SJCRH30 (cell line): ENCODE measurements around the gene ABTB2. TPM values are rescaled to one million over a fixed set of nuclear protein-coding genes. Genes with fewer than 3 reads are reported as not detected.
"Not testable (repeated sequence)": the region's sequence is repeated elsewhere in the genome, so short reads cannot be mapped to it uniquely, and the experiment has no call there.

Experiments used
- DNase-seq, 2 experiments: peaks; one replicate each; pipeline ENCODE4 v3.0.0-alpha.2; 2015 to 2020
- H3K27ac ChIP-seq: fragments of 250-450 bp; sonication (Bioruptor Pico); 2 replicates; pipeline ENCODE4 v1.5.1; 2020; ENCODE audit warnings: mild to moderate bottlenecking, moderate library complexity
- H3K27me3 ChIP-seq: fragments of 250-450 bp; sonication (Bioruptor Pico); 2 replicates; pipeline ENCODE4 v1.5.1; 2020; ENCODE audit warnings: mild to moderate bottlenecking, moderate library complexity
- H3K36me3 ChIP-seq: fragments of 250-450 bp; sonication (Bioruptor Pico); 2 replicates; pipeline ENCODE4 v1.5.1; 2020; ENCODE audit warnings: mild to moderate bottlenecking, moderate library complexity
- H3K4me1 ChIP-seq: fragments of 250-450 bp; sonication (Bioruptor Pico); 2 replicates; pipeline ENCODE4 v1.5.1; 2020; ENCODE audit warnings: mild to moderate bottlenecking, moderate library complexity
- H3K4me3 ChIP-seq: fragments of 250-450 bp; sonication (Bioruptor Pico); 2 replicates; pipeline ENCODE4 v1.5.1; 2020; ENCODE audit warnings: mild to moderate bottlenecking, moderate library complexity
- H3K9me3 ChIP-seq: fragments of 250-450 bp; sonication (Bioruptor Pico); replicated peaks from 2 replicates; pipeline ENCODE4 v1.5.1; 2020; ENCODE audit warnings: mild to moderate bottlenecking, moderate library complexity
- total RNA-seq: library from RNA; depleted of rRNA; stranded (reverse); fragments of >200 nt; shearing (Covaris generic); gene quantifications from 2 replicates; pipeline ENCODE4 v1.2.3, GENCODE V29; 2014

ABTB2 gene
- total RNA-seq, 1 experiment from 2014 or later: 0.83 TPM

DNA sequence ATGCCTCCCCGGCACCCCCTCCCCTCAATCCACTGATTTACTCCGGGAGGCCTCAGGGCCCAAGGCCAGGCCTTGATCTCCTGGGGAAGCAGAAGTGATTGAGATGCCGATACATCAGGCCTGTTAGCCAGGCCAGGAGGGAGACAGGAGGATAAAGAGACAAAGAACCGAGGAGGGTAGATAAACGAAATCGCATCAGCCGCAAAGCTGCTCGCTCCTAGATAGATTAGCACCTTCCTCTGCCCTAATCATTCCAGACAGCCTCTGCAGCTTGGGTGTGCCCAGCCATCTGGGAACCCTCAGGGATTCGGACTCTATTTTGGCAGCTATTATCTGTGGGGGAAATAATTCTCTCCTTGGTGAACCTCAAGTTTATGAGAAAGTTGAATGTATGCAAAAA lies 121.2 kb downstream of the ABTB2 start:
- no peak for DNase-seq
- H3K27me3 ChIP-seq: no peaks in the 10 kb centered on the region
- H3K36me3 ChIP-seq: no peaks in the 10 kb centered on the region
- H3K27ac ChIP-seq: no peak overlapping the region
- no peaks in the 10 kb centered on the region; the same call in 1 of the 2 replicates for H3K4me1 ChIP-seq
- no peak overlapping the region for H3K4me3 ChIP-seq
- H3K9me3 ChIP-seq: no peaks in the 10 kb centered on the region

DNA sequence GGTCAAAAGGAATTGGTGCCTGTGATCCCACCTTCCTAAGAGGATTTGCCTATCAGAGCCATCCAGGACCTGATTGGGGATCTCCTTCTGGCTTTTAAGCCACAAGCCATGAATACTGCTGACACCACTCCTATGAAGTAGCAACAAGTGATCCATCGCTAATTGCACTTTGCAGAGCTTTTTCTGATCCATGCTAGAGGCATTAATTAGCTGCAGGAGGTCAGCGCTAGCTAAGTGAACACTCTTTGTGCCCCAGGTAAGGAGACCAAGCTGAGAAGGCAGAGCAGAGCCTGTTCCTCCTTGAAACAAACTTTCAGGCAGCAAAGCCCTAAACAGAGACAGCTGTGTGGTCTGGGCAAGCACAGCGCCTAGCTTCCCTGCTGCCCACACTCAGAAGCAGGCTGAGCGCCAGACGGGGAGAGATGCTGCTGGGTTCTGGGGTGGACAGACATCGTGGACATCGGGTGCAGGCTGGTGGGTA lies 122.2 kb downstream of the ABTB2 start:
- Histone ChIP-seq H3K27ac (no peak overlapping the region), H3K4me3 (no peak overlapping the region), H3K4me1 (no peaks in the 10 kb centered on the region; the same call in 1 of the 2 replicates), H3K36me3 (no peaks in the 10 kb centered on the region), H3K9me3 (no peaks in the 10 kb centered on the region), H3K27me3 (no peaks in the 10 kb centered on the region)
- DNase-seq: no peak

DNA sequence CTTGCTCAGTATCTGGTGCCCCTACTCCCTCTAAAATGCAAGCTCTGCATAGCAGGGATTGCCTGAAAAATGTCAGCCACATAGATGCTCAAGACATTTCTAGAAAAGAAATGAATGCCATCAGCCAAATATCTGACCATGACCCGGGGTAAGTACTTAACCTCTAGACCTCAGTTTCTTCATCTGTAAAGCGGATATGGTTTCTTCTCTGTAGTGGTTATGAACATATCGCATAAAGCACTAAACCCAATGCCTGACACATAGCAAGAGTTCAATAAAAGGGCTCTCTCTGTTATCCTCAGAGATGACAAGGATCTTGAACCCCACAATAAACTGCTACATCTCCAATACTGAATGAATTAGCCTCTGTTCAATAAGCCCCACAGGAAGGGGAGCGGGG lies 122.6 kb downstream of the ABTB2 start:
- Histone ChIP-seq H3K9me3 (no peaks in the 10 kb centered on the region), H3K27me3 (no peaks in the 10 kb centered on the region), H3K4me3 (no peak overlapping the region), H3K4me1 (no peaks in the 10 kb centered on the region; the same call in 1 of the 2 replicates), H3K27ac (no peak overlapping the region), H3K36me3 (no peaks in the 10 kb centered on the region)
- no peak for DNase-seq

DNA sequence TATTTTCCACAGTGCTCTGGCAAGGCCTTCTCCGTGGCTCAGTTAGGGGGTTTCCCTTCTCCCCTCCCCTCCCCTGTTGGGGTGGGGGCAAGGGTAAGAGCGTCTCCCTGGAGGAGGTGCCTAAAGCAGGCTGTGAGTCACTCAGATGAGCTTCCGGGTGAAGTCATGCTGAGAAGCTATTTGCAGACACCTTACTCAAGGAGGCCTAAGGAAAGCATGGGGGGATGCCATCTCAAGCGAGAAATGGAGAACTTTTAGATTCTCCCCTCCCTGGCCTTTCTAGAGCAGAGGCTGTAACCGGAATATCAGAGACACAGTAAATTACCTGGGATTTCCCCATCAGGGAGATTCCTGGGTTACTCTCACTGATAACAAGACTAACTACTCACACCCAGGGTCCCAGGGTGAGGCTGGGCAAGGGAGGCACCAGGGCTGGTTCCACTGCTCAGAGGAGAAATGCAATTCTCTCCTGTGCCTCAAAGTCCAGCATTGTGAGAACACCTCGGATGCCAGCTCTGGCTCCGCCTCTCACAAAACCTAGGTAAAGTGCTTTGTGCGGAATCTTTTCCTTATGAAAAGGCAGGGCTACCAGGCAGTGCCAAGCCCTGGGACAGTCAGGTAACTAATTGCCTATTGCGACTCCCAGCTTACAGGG lies 123.6 kb downstream of the ABTB2 start:
- H3K27me3 ChIP-seq: no peaks in the 10 kb centered on the region
- no peak for DNase-seq
- no peak overlapping the region for H3K4me3 ChIP-seq
- no peaks in the 10 kb centered on the region for H3K36me3 ChIP-seq
- H3K4me1 ChIP-seq: no peaks in the 10 kb centered on the region; the same call in 1 of the 2 replicates
- H3K9me3 ChIP-seq: no peaks in the 10 kb centered on the region
- H3K27ac ChIP-seq: no peak overlapping the region

DNA sequence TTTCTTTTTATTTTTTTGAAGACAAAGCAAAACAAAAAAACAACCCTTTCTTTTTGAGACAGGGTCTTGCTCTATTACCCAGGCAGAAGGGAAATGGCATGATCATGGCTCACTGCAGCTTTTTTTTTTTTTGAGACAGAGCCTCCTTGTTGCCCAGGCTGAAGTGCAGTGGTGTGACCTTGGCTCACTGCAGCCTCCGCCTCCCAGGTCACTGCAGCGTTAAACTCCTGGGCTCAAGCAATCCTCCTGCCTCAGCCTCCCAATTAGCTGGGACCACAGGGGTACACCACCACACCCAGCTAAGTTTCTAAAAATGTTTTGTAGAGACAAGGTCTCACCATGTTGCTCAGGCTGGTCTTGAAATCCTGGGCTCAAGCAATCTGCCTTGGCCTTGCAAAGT lies 124.6 kb downstream of the ABTB2 start:
- Histone ChIP-seq H3K9me3 (no peaks in the 10 kb centered on the region), H3K27ac (no peak overlapping the region), H3K36me3 (no peaks in the 10 kb centered on the region), H3K4me1 (no peaks in the 10 kb centered on the region), H3K27me3 (no peaks in the 10 kb centered on the region), H3K4me3 (no peak overlapping the region)
- DNase-seq: no peak

DNA sequence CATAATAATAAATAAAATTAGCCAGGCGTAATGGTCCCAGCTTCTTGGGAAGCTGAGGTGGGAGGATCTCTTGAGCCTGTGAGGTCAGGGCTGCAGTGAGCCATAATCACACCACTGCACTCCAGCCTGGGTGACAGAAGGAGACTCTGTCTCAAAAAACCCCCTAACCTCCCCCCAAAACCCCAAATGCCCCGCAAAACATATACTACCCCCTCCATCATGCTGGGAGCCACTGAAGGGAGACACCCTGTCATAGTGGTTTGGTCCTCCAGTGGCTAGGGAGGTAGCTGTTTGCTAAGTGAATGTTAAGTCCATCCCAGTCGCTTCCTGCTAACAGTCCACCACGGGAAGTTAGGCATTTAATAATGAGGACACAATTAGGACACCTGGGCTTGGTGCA lies 125.0 kb downstream of the ABTB2 start:
- no peaks in the 10 kb centered on the region for H3K4me1 ChIP-seq
- DNase-seq: no peak
- no peak overlapping the region for H3K27ac ChIP-seq
- no peak overlapping the region for H3K4me3 ChIP-seq
- H3K9me3 ChIP-seq: no peaks in the 10 kb centered on the region
- no peaks in the 10 kb centered on the region for H3K27me3 ChIP-seq
- H3K36me3 ChIP-seq: no peaks in the 10 kb centered on the region

DNA sequence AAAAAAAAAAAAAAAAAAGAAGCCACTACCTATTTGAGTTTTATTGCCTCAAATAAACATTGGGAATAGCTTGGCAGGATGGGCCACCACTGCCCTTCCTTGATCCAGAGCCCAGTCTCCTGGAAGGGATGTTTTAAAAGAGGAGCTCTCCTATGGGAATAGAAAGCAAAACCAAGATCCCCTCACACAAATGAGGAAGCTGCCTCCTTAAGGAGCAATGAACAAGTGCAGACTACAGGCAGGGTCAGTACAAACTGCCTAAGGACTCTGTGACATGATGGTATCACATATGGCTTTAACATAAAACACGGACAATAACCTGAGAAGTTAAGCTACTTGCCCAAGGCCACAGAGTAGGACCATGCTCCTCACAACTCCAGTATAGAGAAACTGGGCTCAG lies 131.6 kb downstream of the ABTB2 start:
- H3K27me3 ChIP-seq: no peaks in the 10 kb centered on the region
- no peak overlapping the region for H3K4me3 ChIP-seq
- no peaks in the 10 kb centered on the region for H3K36me3 ChIP-seq
- H3K27ac ChIP-seq: no peak overlapping the region
- DNase-seq: no peak
- no peaks in the 10 kb centered on the region for H3K9me3 ChIP-seq
- no peaks in the 10 kb centered on the region; the same call in 1 of the 2 replicates for H3K4me1 ChIP-seq

DNA sequence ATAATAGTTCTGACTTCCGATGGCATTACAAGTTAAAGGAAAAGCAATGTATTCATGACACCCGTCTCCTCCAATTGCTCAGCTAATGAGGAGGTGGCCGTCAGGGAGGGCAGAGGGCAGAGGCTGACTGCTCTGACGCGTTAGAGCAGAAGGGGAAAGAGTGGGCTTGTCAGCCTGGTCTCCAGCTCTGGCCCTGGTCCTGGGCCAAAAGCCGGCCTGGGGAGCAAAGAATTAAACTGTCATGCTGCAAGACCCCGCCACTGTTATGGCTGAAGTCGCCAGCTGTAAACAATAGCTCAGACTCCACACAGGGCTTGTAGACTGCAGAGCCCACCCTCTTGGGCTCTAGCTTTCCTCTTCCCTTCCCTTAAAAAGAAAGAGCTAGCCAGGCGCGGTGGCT lies 132.7 kb downstream of the ABTB2 start:
- no peaks in the 10 kb centered on the region for H3K9me3 ChIP-seq
- no peaks in the 10 kb centered on the region for H3K27me3 ChIP-seq
- H3K27ac ChIP-seq: no peak overlapping the region
- DNase-seq: no peak
- H3K4me3 ChIP-seq: no peak overlapping the region
- no peaks in the 10 kb centered on the region for H3K36me3 ChIP-seq
- H3K4me1 ChIP-seq: no peaks in the 10 kb centered on the region; the same call in 1 of the 2 replicates

DNA sequence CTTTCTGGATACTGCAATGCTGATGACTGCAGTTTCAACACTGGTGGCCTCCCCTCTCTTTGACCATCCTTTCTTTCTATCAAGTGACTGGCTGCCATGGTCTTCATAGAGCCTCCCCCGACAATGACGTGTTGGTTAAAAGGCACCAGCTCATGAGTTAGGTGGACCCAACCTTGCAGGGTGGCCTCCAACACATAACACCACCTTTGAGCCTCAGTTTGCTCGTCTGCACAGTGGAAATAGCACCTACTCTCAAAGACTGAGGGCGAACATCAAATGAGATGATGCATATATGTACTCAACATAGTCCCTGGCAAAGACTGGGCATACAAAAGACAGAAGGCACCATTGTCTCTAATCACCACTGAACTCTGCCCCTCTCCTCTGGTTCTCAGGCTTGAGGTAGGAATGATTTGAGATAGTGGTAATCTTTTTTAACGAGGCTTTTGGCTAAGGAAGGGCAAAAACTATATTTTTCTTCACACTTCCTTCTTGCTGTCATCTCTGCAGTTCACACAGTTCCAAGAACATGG lies 133.3 kb downstream of the ABTB2 start:
- no peaks in the 10 kb centered on the region; the same call in 1 of the 2 replicates for H3K4me1 ChIP-seq
- no peaks in the 10 kb centered on the region for H3K9me3 ChIP-seq
- no peak for DNase-seq
- H3K4me3 ChIP-seq: no peak overlapping the region
- no peak overlapping the region for H3K27ac ChIP-seq
- no peaks in the 10 kb centered on the region for H3K36me3 ChIP-seq
- no peaks in the 10 kb centered on the region for H3K27me3 ChIP-seq

DNA sequence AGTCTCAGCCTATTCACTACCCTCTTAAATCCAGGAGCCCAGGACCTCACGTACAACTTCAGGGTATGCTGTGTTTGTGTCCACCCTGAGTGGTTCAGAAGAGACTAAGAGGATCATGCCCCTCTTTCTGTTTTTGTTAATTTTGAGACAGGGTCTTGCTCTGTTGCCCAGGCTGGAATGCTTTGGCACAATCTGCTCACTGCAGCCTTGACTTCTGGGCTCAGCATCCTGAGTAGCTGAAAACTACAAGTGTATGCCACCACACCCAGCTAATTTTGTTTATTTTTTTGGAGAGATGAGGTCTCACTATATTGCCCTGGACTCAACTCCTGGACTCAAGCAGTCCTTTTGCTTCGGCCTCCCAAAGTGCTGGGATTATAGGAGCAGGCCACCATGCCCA lies 133.9 kb downstream of the ABTB2 start:
- no peak overlapping the region for H3K27ac ChIP-seq

DNA sequence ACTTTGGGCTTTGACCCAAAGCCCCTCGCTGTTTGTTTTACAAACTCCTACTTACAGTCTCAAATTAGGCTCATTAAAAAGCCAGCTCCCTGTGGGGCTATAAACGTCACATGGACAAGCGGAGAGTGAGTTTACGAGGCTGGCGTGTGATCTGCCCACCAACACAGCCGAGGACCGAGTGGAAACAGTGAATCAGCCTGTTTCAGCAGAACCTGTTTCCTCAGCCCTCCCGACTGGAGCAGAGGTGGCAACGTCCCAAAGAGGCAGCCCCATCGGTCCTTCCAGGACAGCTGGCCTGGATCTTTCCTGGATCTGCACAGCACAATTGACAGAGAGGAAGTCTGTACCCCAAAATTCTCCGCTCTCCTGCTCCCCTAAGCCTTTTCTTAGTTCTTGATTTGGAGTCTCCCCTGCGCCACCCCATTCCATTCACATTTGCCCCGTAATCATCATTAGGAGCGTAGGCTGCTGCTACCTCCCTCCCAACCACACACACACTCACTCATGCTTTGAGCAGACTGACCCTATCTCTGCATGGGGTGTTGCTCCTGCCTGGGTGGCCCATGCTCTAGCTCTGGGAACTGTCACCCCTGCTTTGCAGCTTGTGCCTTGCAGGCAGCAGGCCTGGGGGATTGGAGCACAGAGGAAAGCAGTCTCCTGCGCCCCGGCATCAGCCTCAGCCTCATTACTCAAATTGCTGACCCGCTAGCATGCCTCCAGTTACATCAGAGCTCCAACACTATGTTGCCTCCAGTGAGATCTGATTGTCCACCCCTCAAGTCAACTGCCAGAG lies 134.6 kb downstream of the ABTB2 start:
- no peak overlapping the region for H3K27ac ChIP-seq
- no peaks in the 10 kb centered on the region for H3K27me3 ChIP-seq
- H3K36me3 ChIP-seq: no peaks in the 10 kb centered on the region
- no peaks in the 10 kb centered on the region; the same call in 1 of the 2 replicates for H3K4me1 ChIP-seq
- H3K4me3 ChIP-seq: no peak overlapping the region
- peak; percentile 21 to 33 for DNase-seq
- no peaks in the 10 kb centered on the region for H3K9me3 ChIP-seq

More for the DNA sequence above, 133.9 kb downstream of the ABTB2 start:
- H3K9me3 ChIP-seq: no peaks in the 10 kb centered on the region
- no peaks in the 10 kb centered on the region; the same call in 1 of the 2 replicates for H3K4me1 ChIP-seq
- no peaks in the 10 kb centered on the region for H3K27me3 ChIP-seq
- no peak overlapping the region for H3K4me3 ChIP-seq
- H3K36me3 ChIP-seq: no peaks in the 10 kb centered on the region
- no peak for DNase-seq

DNA sequence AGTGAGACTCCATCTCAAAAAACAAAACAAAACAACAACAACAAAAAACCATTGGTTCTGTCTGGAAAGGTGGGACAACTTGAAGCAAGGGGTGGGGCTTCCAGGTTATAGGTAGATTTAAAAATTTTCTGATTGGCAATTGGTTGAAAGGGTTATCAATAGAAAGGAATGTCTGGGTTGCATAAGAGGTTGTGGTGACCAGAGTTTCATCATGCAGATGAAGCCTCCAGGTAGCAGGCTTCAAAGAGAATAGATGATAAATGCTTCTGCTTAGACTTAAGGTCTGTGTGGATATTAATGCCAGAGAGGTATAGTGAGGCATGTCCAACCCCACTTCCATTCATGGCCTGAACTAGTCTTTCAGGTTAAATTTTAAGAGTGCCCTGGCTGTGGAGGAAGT lies 135.8 kb downstream of the ABTB2 start:
- Histone ChIP-seq H3K27ac (no peak overlapping the region), H3K36me3 (no peaks in the 10 kb centered on the region), H3K4me1 (no peaks in the 10 kb centered on the region; the same call in 1 of the 2 replicates), H3K27me3 (no peaks in the 10 kb centered on the region), H3K4me3 (no peak overlapping the region), H3K9me3 (no peaks in the 10 kb centered on the region)
- no peak for DNase-seq

DNA sequence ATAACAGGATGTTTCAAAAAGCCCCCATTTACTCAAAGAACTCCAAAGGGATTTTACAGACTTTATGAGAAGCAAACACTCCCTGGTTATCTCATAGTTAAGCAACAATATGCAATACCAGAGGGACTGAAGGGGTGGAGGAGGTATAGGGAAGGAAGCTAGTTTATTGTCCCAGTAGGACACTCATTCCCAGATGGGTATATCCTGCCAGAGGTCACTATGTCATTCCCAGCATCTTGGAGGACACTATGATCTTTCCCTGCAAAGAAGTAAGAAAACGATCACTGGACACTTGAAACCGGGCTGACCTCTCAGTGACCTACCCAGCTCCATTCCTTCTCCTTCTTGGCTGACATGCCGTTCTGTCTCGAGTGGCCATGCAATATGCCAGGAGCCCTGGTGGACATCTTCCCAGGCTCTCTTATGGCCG lies 137.9 kb downstream of the ABTB2 start:
- Histone ChIP-seq H3K9me3 (no peaks in the 10 kb centered on the region), H3K36me3 (no peaks in the 10 kb centered on the region), H3K4me3 (no peak overlapping the region), H3K4me1 (no peaks in the 10 kb centered on the region; the same call in 1 of the 2 replicates), H3K27me3 (no peaks in the 10 kb centered on the region), H3K27ac (no peak overlapping the region)
- DNase-seq: no peak

DNA sequence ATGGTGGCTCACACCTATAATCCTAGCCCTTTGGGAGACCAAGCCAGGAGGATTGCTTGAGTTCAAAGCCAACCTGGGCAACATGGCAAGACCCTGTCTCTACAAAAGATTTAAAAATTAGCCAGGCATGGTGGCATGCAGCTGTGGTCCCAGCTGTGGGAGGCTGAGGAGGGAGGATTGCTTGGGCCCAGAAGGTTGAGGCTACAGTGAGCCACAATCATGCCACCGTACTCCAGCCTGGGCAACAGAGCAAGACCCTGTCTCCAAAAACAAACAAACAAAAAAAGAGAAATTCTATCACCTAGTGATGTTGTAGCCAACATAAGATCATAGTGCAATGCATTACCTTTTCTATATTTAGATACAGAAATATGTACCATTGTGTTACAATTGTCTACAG lies 138.5 kb downstream of the ABTB2 start:
- Histone ChIP-seq H3K4me3 (no peak overlapping the region), H3K36me3 (no peaks in the 10 kb centered on the region), H3K9me3 (no peaks in the 10 kb centered on the region), H3K27me3 (no peaks in the 10 kb centered on the region), H3K27ac (no peak overlapping the region), H3K4me1 (no peaks in the 10 kb centered on the region; the same call in 1 of the 2 replicates)
- DNase-seq: no peak

DNA sequence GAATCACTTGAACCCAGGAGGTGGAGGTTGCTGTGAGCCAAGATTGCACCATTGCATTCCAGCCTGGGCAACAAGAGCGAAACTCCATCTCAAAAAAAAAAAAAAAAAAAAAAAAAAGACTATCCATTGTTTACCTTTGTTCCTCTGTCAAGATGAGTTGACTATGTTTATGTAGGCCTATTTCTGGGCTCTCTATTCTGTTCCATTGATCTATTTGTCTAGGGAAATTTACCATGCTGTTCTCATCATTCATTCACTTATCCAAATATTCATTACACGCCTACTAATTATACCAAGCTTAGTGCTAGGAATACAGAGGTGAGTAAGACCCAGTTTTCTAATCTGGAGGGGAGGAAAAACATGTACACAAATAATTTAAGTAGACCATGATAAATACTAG lies 139.1 kb downstream of the ABTB2 start:
- H3K4me1 ChIP-seq, DNase-seq, H3K9me3 ChIP-seq: not testable (repeated sequence)

More for the DNA sequence above, 139.1 kb downstream of the ABTB2 start:
- not testable (repeated sequence) for H3K36me3 ChIP-seq, H3K4me3 ChIP-seq, H3K27ac ChIP-seq, H3K27me3 ChIP-seq
